Measurements from ENCODE around the gene CLDND1.
A peak's percentile ranks its signal among the peaks of the same experiment; 100 is the strongest.
"Not testable (repeated sequence)": the region's sequence is repeated elsewhere in the genome, so short reads cannot be mapped to it uniquely, and the experiment has no call there.

The CLDND1 gene

GRCh38 chr3:98522544-98523281 lies at the start of gene CLDND1:
Gene CLDND1 (minus strand): TSS chr3:98522902. CDS start chr3:98521424, 1,478 bp downstream.
- DNase-seq, result peak; percentile 71

- no peak for DNase-seq
These were observed 45.7 kb upstream of the CLDND1 start for GRCh38 chr3:98568402-98568801.

- no peak for DNase-seq
These were observed 45.1 kb upstream of the CLDND1 start for GRCh38 chr3:98567666-98568270.

GRCh38 chr3:98565843-98566242 lies 43.1 kb upstream of the CLDND1 start:
- DNase-seq, result no peak

- no peak for DNase-seq
These were observed 42.5 kb upstream of the CLDND1 start for GRCh38 chr3:98565237-98565643.

GRCh38 chr3:98564282-98565005 lies 41.7 kb upstream of the CLDND1 start:
- no peak for DNase-seq

GRCh38 chr3:98563661-98564281 lies 41.1 kb upstream of the CLDND1 start:
- no peak for DNase-seq

- no peak for DNase-seq
These were observed 39.2 kb upstream of the CLDND1 start for GRCh38 chr3:98561727-98562521.

GRCh38 chr3:98560911-98561310 lies 38.2 kb upstream of the CLDND1 start:
- DNase-seq, result no peak

- not testable (repeated sequence) for DNase-seq
These were observed 37.1 kb upstream of the CLDND1 start for GRCh38 chr3:98559769-98560168.

- no peak for DNase-seq
These were observed 35.6 kb upstream of the CLDND1 start for GRCh38 chr3:98558100-98558827.

GRCh38 chr3:98557324-98558010 lies 34.8 kb upstream of the CLDND1 start:
- no peak for DNase-seq

- DNase-seq, result no peak
These were observed 33.7 kb upstream of the CLDND1 start for GRCh38 chr3:98556164-98557130.

- no peak for DNase-seq
These were observed 32.3 kb upstream of the CLDND1 start for GRCh38 chr3:98555025-98555379.

GRCh38 chr3:98554580-98554979 lies 31.9 kb upstream of the CLDND1 start:
- DNase-seq, result no peak

GRCh38 chr3:98553753-98554152 lies 31.1 kb upstream of the CLDND1 start:
- DNase-seq, result no peak

GRCh38 chr3:98553021-98553563 lies 30.4 kb upstream of the CLDND1 start:
- no peak for DNase-seq

GRCh38 chr3:98552232-98553020 lies 29.7 kb upstream of the CLDND1 start:
- DNase-seq, result no peak

- no peak for DNase-seq
These were observed 29.1 kb upstream of the CLDND1 start for GRCh38 chr3:98551754-98552153.
